HepG2 (cell line): Measurements from ENCODE around the gene ABHD17A. TPM values are rescaled to one million over a fixed set of nuclear protein-coding genes. Genes with fewer than 3 reads are reported as not detected.

Experiments used
- ASH2L ChIP-seq: fragments of 300-600, 200-600 bp; sonication (generic); IDR thresholded peaks from 2 replicates; pipeline ENCODE4 v1.7.0; 2017; ENCODE audit warnings: low read depth, mild to moderate bottlenecking, moderate library complexity, mixed read lengths, low read length; ENCODE audit not compliant: insufficient read length
- ATF1 ChIP-seq: IDR thresholded peaks from 2 replicates; pipeline ENCODE4 v1.6.1; 2016; ENCODE audit warnings: mild to moderate bottlenecking, control low read depth
- FUBP1 ChIP-seq: sonication (generic); formaldehyde crosslinking; IDR thresholded peaks from 2 replicates; pipeline ENCODE4 v1.5.1; 2020; ENCODE audit warnings: missing genetic modification reagents, mild to moderate bottlenecking, borderline replicate concordance
- HHEX ChIP-seq: IDR thresholded peaks from 2 replicates; pipeline ENCODE4 v1.6.1; 2016; ENCODE audit warnings: control low read depth
- HMGXB4 ChIP-seq, 2 experiments: sonication (generic) in 1 of 2; formaldehyde crosslinking in 1 of 2; IDR thresholded peaks; 2 replicates each; pipeline versions ENCODE4 v1.4.0 to v1.6.1; 2018 to 2020; ENCODE audit warnings: missing genetic modification reagents in 2 of 2, borderline replicate concordance in 1 of 2, low read depth in 1 of 2, mild to moderate bottlenecking in 1 of 2, missing biosample characterization in 1 of 2
- HNF4G ChIP-seq, 2 experiments: sonication (generic) in 1 of 2; formaldehyde crosslinking in 1 of 2; IDR thresholded peaks; 2 replicates each; pipeline versions ENCODE4 v1.4.0 to v1.6.1; 2011 to 2020; ENCODE audit warnings: borderline replicate concordance in 2 of 2, low read depth in 2 of 2, mild to moderate bottlenecking in 2 of 2, low read length in 1 of 2, missing genetic modification reagents in 1 of 2, moderate library complexity in 1 of 2
- HNRNPH1 ChIP-seq: fragments of 200-400 bp; formaldehyde crosslinking; optimal IDR thresholded peaks from 2 replicates; pipeline ENCODE3; 2017; ENCODE audit warnings: mild to moderate bottlenecking, low read depth, low read length
- MAX ChIP-seq: IDR thresholded peaks from 2 replicates; pipeline ENCODE4 v1.6.1; 2012; ENCODE audit warnings: inconsistent platforms
- PBX3 ChIP-seq: sonication (generic); formaldehyde crosslinking; IDR thresholded peaks from 2 replicates; pipeline ENCODE4 v1.8.1; 2023; ENCODE audit warnings: missing genetic modification reagents, inconsistent platforms, borderline replicate concordance
- SALL1 ChIP-seq: sonication (generic); formaldehyde crosslinking; IDR thresholded peaks from 2 replicates; pipeline ENCODE4 v1.8.0; 2022; ENCODE audit warnings: mild to moderate bottlenecking, missing genetic modification reagents
- SRSF4 ChIP-seq: fragments of 200-400 bp; formaldehyde crosslinking; IDR thresholded peaks from one replicate; pipeline ENCODE4 v1.6.1; 2018; ENCODE audit warnings: mild to moderate bottlenecking, low read depth, low read length, moderate library complexity; ENCODE audit not compliant: poor library complexity, severe bottlenecking
- TRAFD1 ChIP-seq: sonication (generic); formaldehyde crosslinking; IDR thresholded peaks from 2 replicates; pipeline ENCODE4 v1.5.1; 2020; ENCODE audit warnings: missing genetic modification reagents, mild to moderate bottlenecking, borderline replicate concordance
- ZNF207 ChIP-seq: fragments of 450-650 bp; IDR thresholded peaks from 2 replicates; pipeline ENCODE4 v1.6.1; 2016; ENCODE audit warnings: antibody characterized with exemption, borderline replicate concordance
- ZNF260 ChIP-seq: sonication (generic); formaldehyde crosslinking; IDR thresholded peaks from 2 replicates; pipeline ENCODE4 v1.4.0; 2020; ENCODE audit warnings: missing genetic modification reagents, low read depth, mild to moderate bottlenecking, borderline replicate concordance
- ZNF501 ChIP-seq: sonication (generic); formaldehyde crosslinking; IDR thresholded peaks from 2 replicates; pipeline ENCODE4 v1.5.1; 2020; ENCODE audit warnings: mild to moderate bottlenecking, moderate library complexity, missing genetic modification reagents
- ZNF512B ChIP-seq: sonication (generic); formaldehyde crosslinking; IDR thresholded peaks from 2 replicates; pipeline ENCODE4 v1.5.1; 2020; ENCODE audit warnings: missing genetic modification reagents, mild to moderate bottlenecking, borderline replicate concordance
- ZNF773 ChIP-seq: sonication (generic); formaldehyde crosslinking; IDR thresholded peaks from 2 replicates; pipeline ENCODE4 v1.4.0; 2020; ENCODE audit warnings: missing genetic modification reagents, borderline replicate concordance
- ZSCAN22 ChIP-seq: sonication (generic); formaldehyde crosslinking; IDR thresholded peaks from 2 replicates; pipeline ENCODE4 v1.4.0; 2020; ENCODE audit warnings: mild to moderate bottlenecking, missing genetic modification reagents
- polyA plus RNA-seq, 8 experiments: library from polyadenylated mRNA; depleted of rRNA in 3 of 8; stranded (reverse) in 7 of 8; unstranded in 1 of 8; fragments of >200 nt; fragmentation: Illumina TruSeq in 4 of 8; extraction: Trizol in 4 of 8; gene quantifications; 2 replicates each; pipeline versions ENCODE4 v1.2.1 to v1.2.3, GENCODE V29; 2011 to 2016; ENCODE audit warnings: low read depth in 4 of 8, missing spikeins in 1 of 8, mixed read lengths in 1 of 8; ENCODE audit not compliant: insufficient read depth in 1 of 8
- total RNA-seq, 5 experiments: library from RNA; depleted of rRNA; stranded (reverse); fragments of >200 nt; fragmentation: Illumina TruSeq; extraction: Trizol; gene quantifications; 2 replicates each; pipeline ENCODE4 v1.2.3, GENCODE V29; 2016; ENCODE audit warnings: low read depth in 1 of 5

ABHD17A gene
- total and polyA plus RNA-seq, 2 of the 13 experiments (the other 11 are each of a cell fraction or from before 2014, with no cell fraction given): 27.7 to 40.8 TPM

- TF ChIP-seq MAX (peak; percentile 80), ATF1 (CRISPR knock-in tag) (0 out of 2 replicates have a peak, but pooled peaks have one; percentile 38), TRAFD1 (CRISPR knock-in tag) (no peak), HMGXB4 (CRISPR knock-in tag; IDR thresholded peaks at IDR 0.05; ENCODE audit: borderline replicate concordance in 1 of 2, low read depth in 1 of 2) (peak; percentile 67 to 81; a peak in 3 of 4 replicates), ASH2L (no peak), SALL1 (CRISPR knock-in tag) (peak; percentile 84), ZNF260 (CRISPR knock-in tag) (no peak), SRSF4 (no peak), ZNF207 (no peak), ZNF501 (peak; percentile 84), HHEX (CRISPR knock-in tag) (no peak), ZNF773 (CRISPR knock-in tag) (no peak), ZNF512B (CRISPR knock-in tag) (no peak), FUBP1 (CRISPR knock-in tag) (no peak), HNF4G (IDR thresholded peaks at IDR 0.05; ENCODE audit: borderline replicate concordance, low read depth, low read length) (no peak), HNF4G (CRISPR knock-in tag; IDR thresholded peaks at IDR 0.05; ENCODE audit: borderline replicate concordance, low read depth) (no peak; the same call in 1 of the 2 replicates), PBX3 (CRISPR knock-in tag) (no peak), HNRNPH1 (no peak), ZSCAN22 (no peak)
Observed at GRCh38 chr19:1871140-1871597, 14.1 kb downstream of the ABHD17A start (continued).
